HG03442 (cell line): Measurements from ENCODE around the gene EPHB4.
"Not testable (repeated sequence)": the region's sequence is repeated elsewhere in the genome, so short reads cannot be mapped to it uniquely, and the experiment has no call there.

Source experiments
- ATAC-seq: cut with Tn5 transposase; IDR thresholded peaks from one replicate; pipeline ENCODE4 v1.9.1; 2021; ENCODE audit warnings: mild to moderate bottlenecking, moderate library complexity; ENCODE audit not compliant: unreplicated experiment

Gene EPHB4

DNA sequence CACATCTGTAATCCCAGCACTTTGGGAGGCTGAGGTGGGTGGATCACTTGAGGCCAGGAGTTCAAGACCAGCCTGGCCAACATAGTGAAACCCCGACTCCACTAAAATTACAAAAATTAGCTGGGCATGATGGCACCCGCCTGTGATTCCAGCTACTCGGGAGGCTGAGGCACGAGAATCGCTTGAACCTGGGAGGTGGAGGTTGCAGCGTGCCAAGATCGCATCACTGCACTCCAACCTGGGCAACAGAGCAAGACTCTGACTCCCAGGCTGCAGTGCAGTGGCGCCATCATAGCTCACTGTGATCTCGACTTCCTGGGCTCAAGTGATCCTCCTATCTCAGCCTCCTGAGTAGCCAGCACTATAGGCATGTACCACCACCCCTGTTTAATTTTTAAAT is 27.6 kb upstream of the EPHB4 start:
- ATAC-seq: not testable (repeated sequence)

DNA sequence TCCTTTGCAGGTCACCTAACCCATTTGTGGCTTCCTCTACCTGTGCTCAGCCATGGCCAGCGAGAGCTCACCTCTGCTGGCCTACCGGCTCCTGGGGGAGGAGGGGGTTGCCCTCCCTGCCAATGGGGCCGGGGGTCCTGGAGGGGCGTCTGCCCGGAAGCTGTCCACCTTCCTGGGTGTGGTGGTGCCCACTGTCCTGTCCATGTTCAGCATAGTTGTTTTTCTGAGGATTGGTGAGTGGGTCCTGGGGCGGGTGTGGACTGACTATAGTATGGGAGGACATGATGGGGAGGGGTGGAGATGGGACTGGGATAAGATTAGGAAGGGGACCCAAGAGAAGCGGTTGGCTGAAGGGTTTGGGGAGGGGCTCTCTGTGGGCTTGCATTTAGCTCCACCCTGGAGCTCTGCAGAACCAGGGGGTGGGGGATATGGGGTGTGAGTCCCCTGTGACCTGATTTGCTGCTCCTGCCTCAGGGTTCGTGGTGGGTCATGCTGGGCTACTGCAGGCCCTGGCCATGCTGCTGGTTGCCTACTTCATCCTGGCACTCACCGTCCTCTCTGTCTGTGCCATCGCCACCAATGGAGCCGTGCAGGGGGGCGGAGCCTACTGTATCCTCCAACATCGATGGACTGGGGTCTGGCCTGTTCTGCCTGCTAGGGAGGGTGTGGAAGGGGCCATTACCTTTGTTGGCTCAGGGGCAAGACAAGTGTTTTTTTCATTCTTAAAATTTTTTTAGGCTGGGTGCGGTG is 27.0 kb upstream of the EPHB4 start:
- ATAC-seq: no peak

DNA sequence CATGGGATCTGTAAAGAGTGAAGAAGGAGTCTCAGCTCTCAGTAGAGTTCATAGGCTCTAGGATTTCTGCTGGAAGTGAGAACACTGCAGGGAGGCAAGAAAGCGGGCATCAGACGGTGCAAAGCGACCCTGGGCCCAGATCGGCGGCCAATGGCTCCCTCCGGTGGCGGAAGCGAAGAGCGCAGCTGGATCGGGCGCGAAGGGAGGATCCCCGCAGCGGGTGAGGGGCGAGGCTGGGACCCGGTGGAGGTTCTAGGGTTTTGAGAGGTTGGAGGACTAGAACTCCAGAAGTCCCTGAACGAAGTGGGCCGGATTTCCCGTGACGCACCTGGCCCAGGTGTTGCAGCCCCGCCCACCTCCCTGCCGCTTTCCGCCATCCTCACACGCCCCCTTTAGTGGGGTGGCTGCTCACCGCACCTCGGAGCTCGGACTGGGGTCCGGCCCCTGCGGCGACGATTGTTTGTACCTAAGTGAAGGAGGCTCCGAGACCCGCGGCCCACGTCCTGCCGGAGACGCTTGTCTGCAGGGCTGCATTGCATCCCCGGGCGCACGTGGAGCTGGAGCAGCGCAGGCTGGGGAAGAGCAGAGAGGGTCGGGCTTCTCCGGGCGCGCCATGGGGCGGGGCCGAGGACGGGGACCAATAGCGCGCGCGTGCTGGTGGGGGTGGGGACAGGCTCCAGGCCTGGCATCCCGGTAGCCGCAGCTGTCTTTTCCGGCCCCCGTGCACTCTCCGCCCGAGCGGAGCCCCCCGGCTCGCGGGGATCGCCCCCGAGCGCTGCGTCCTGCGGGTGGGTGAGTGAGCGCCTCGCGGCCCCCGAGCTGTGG is 24.9 kb upstream of the EPHB4 start, which contains the start of gene SLC12A9:
Gene SLC12A9, plus strand, starts transcription at position 666 of the 825 bp plus-strand sequence. CDS start 1,485 bp downstream, outside the sequence.
- peak; percentile 78 for ATAC-seq

DNA sequence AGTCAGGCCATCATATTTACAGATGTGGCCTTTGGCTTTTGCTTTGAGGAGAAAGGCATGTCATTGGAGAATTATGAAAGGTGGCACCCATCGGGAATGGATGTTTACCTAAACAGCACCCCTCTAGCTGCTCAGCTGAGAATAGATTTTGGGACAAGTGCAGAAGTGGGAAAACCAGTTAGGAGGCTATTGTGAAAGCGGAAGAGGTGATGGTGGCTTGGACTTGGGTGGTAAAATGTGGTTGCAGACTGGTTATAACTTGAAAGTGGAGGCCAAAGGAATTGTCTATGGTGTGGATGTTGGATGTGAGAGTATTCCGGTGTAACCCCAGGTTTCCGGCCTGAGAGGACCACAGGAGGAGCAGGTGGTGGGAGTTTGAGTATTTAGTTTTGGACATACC is 20.0 kb upstream of the EPHB4 start:
- ATAC-seq: no peak

DNA sequence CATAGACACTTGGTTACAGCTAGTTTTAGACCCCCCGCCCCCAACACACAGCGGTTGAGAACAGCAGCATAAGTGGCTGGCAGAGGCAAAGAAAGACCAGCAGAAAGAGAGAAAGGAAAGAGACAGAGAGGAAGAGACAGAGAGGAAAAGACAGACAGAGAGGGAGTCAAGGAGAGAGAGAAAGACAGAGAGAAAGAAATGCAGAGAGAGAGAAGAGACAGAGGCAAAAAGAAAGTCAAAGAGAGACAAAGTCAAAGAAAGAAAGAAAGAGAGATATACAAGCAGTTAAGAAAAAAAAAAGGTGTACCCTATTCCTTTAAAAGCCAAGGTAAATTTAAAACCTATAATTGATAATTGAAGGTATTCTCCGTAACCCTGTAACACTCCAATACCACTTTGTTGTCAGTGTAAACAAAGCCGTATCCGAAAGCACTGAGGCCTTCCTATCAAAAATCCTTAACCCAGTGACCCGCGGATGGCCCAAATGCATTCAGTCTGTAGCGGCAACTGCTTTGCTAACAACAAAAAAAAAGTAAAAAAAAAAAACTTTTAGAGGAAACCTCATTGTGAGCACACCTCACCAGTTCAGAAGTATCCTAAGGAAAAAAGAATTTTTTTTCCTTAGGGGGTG is 13.3 kb upstream of the EPHB4 start:
- no peak for ATAC-seq

DNA sequence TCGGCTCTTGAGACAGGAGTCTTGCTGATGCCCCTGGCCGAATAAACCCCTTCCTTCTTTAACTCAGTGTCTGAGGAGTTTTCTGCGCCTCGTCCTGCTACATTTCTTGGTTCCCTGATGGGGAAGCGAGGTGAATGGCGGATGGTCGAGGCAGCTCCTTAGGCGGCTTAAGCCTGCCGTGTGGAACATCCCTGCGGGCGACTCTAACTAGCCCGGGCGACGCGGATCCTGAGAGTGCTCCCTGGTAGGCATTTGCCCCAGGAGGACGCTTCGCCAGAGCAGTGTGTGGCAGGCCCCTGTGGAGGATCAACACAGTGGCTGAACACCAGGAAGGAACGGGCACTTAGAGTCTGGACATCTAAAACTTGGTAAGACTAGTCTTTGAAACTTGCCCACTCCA is 12.0 kb upstream of the EPHB4 start:
- ATAC-seq: no peak

DNA sequence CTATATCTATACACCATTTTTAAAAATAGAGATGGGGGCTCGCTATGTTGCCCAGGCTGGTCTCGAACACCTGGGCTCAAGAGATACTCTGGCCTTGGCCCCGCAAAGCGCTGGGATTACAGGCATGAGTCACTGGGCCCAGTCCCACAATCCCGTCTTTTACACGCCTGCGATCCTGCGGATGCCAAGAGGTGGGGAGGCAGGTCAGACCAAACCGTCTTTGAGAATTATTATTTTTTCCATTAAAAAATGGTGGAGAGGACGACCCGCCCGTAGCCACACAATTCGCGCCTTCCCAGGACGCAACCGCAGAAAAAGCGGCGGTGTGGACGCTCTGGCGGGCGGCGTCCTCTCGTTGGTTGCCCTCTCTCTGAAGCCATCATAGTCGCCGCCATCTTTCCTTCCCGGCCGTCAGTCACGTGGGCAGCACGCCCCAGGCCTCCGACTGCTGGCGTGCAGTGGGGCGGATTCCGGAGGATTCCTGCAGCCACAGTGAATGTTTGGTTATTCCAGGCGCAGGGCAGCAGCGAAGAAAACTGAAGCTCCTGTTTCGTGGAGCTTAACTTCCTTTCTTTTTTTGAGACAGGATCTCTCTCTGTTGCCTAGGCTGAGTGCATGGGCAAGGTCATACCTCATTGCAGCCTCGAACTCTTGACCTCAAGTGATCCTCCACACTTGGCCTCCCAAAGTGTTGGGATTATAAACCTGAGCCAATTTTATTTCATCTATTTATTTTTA is 9.9 kb upstream of the EPHB4 start:
- ATAC-seq: peak; percentile 82

DNA sequence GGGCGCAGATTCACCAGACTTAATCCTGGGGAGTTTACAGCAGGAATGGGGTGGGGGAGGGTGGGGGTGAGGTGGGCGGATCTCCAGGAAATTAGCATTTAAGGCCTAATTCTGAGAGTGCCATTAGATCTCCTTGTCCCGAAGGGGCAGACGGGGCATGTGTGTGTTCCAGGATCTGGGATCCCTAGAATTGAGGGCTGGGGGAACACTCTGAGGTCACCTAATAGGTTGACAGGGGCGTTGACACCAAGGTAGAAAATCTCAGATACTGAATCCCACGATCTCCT is 9.4 kb upstream of the EPHB4 start:
- no peak for ATAC-seq

DNA sequence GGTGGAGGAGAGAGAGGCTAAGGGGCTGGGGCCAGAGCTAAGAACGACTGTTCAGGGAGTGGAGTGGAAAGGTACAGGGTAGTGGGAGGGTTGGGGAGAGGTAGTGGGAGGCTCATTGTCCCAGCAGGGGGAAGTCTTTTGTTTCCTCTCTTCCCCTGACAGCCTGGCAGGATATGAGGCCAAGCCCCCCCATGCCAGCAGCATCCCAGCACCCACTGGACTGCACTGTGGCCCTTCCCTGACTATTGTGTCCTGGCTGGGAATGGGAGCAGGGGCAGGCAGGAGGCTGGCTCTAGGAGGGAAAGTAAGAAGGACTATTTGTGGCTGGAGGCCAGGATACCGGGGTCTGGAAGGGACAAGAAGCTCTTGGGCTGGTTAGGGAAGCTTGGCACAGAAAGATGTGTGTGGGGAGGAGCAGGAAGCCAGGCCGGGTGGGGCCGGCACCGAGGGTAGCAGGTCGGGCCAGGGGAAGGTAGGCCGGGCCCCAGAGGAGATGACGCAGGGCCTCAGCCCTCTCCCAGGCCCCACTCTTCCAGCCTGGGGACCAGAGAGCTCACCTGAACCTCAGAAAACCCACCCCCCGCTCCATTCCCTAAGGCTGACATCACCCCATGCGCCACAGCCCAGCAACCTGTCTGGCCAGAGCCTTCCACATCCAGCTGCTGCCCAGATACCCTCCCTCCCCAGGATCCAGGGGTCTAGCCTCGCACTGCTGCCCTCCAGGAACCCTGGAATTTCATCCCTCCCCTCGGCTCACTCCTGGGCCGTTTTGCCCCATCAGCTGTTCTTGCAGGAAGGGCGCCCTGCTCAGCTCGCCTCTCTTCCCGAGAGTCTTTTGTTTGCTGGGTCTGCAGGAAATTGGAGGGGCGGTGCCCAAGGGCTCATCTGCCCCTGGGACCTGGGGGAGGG is 8.8 kb upstream of the EPHB4 start:
- ATAC-seq: no peak

DNA sequence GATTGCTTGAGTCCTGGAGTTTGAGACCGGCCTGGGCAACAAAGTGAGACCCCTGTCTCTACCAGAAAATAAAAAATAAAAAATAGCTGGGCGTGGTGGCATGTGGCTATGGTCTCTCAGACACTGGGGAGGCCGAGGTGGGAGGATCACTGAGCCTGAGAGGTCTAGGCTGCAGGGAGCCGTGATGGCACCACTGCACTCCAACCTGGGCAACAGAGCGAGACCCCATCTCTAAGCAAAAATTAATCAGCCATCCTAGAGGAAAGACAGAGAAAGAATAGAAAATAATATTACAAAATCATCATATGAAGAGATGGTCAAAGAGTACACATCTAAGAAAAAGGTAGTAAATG is 4.9 kb upstream of the EPHB4 start:
- no peak for ATAC-seq

DNA sequence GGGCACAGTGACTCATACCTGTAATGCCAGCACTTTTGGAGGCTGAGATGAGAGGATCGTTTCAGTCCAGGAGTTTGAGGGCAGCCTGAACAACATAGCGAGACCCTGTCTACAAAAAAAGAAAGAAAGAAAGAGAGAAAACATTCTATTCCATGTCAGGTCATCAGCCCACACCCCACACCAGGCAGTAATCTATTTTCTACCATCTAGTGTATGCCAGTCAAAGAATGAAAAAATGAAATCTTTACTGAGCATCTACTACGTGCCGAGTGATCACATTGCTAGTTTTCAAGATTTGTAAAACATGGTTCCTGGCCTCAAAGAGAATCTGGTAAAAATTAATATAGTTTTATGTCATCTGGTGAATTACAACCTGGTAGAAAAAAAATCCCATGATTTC is 3.1 kb upstream of the EPHB4 start:
- ATAC-seq: no peak

DNA sequence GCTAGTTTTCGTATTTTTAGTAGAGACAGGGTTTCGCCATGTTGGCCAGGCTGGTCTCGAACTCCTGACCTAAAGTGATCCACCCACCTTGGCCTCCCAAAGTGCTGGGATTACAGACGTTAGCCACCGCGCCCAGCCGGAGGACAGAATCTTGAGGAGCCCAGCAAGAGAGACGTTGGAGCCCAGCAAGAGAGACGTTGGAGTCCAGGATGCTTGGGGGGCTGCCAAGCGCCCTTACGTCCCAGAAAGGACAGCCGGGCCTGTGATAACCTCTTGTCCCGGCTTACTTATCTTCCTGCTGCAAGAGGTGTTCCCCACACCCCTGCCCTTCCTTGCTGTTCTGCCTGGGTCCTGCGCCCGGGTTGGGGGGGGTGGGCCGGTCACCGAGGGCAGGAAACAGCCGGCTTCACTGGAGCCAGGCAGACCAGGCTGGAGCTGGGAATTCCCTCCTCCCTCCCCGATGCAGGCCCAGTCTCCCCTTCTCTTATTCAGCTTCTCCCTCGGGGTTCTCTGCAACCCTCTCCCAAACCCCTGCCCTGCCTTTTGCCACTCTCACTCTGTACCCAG is 1.9 kb upstream of the EPHB4 start:
- ATAC-seq: no peak

DNA sequence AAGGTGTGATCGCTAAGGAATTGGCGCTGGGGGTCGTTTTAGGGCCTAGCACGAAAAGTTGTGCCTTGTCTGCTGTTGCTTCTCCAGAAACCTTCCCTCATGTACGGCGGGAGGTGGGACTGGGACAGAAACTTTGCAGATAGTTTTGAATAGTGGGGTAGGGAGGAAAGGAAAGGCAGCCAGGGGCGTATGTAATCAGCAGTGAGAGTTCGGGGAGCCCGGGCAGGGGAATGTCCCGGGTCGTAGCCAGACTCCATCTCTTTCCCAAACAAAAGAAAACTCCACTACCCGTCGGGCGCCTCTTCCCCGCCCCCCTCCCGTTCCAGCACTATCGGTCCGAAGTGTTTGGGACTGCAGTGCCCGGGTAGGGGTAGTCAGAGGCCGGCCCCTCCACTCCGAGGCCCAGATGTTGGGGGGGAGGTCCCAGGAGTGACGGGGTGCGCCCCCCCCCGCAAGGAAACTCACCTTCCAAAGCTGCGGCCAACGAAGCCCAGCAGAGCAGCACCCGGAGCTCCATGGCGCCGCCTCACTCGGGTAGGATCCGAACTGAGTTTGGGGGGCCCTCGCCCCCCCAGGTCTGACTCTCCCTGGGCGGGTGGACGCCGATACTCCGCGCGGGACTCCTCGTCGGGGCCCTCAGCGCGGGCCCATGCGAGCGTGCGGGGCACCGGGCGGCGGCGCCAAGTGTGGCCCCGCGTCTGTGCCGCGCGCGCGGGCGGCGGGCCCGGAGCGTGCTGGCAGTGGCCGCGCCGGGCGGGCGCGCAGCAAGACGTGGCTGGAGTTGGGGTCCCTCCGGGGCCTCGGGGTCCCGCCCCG is 601 bp downstream of the EPHB4 start:
- no peak for ATAC-seq

DNA sequence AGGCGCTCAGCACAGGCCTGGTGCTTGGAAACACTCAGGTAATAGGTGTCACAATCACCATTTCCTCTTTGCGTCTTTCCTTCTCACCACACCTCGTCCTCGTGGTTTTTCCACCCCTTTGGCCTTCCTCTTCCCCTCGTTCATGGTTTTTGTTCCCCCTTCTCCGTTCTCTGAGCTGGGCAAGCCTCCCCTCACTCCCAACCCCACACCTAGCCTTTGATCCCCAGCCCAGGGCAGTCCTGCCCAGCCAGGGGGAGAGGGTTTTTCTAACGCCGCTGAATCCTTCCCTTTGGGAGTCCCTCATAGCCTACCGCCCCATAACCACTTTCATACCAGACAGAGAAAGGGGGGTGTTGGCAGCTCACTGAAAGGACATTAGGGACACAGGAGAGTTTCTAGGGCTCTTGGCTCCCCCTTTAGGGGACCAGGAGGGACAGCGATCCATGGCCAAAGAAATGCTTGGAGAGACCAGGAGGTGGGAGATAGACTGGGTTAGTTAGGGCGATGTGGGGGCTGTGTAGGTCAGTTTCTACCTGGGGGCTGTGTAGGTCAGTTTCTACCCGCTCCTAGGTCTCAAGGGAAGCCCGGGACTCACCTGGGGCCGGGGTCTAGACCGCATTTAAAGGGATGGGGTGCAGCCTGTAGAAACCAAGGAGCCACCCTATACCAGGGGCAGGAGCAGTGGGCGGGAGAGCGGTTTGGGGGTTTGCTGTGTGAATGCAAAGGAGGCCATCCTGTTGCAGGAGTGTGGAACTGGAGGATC is 1.4 kb downstream of the EPHB4 start:
- ATAC-seq: no peak

DNA sequence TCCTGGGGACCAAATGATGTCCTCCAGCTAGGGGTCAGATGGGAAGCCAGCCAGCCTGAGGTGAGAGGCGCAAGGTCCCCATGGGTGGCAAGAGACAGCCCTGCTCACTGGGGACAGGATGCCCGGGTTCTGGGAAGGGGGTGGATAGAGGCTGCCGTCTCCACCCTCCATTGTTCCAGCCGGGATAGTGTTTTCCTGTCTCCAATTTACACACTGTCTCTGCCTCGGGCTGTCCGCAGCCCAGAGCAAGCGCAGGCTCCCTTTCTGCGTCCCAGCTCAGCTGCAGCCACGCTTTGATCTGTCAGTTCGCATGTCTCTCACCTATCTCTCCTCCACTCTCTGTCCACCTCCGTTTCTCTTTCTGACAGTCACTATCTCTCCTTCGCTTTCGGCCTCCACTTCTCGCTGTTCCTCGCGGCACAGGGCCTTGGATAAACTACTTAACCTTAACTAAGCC is 2.1 kb downstream of the EPHB4 start:
- no peak for ATAC-seq

DNA sequence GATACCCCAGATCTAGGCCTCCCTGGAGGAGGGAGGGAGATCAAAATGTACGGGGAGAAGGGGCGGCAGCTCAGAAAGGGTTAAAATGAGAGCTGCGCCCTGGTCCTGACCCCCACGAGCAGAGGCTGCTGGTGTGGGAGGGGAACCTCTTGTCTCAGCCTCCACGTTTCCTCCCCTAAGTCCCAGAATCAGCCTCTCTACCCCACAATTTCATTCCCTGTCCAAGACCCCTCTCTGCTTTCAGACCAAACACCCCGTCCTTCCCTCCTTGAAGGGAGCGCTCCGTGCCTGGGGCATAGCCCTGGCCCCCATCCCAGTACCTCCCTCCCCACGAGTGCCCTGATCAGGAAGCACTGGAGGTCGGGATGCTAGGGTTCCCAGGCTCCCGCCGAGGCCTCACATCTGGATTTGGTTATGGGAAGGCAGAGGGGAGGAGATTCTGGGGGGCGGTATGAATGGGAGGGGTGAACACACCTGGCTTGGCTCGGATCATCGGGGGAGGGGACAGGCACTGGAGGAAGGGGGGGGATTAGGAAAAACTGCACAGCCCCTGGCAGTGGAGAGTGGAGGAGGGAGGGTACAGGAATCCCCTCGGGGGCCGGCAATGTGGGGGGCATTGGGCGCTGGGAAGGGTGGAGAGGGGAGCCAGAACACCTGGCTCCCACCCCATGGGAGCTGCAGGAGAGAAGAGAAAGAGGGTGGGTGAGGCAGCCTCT is 2.7 kb downstream of the EPHB4 start:
- no peak for ATAC-seq

DNA sequence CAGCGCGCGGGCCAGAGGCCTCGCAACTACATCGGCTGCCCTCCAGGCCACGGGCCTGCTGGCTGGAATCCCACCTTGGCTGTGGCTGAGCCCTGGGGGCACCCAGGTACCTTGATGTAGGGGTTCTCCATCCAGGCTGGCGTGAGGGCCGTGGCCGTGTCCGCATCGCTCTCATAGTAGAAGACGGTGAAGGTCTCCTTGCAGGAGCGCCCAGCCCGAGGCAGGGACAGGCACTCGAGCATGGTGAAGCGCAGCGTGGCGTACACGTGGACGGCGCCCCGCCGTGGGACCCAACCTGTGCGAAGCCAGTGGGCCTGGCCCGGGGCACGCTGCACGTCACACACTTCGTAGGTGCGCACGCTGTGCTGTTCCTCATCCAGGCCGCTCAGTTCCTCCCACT is 3.8 kb downstream of the EPHB4 start:
- no peak for ATAC-seq

DNA sequence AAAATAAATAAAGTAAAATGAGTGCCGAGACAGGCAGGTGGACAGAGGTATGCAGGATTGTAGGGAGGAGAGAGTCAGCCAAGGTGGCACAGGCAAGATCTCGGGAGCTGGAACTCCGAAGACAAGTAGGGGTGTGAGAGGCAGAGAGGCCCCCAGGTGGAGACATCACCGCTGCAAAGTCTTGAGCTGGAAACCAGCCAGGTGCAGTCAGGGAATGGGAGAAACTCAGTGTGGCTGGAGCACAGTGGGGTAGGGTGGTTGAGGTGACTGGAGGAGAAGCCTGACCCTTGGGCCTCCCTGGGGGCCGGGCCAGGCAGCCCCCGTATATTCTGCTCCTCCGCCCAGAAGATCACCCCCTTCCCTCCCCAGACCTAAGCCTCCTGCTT is 4.2 kb downstream of the EPHB4 start:
- ATAC-seq: no peak
